Parathyroid adenoma (tissue), 2 donors: ENCODE results near the gene IGSF9.

Experiments
- H2AFZ ChIP-seq: fragments of 300-600 bp; sonication (generic); one replicate; pipeline ENCODE4 v1.7.0; 2017; ENCODE audit warnings: antibody characterized with exemption, mild to moderate bottlenecking
- H3K27ac ChIP-seq: fragments of 300-600 bp; sonication (generic); one replicate; pipeline ENCODE4 v1.7.0; 2017
- H3K27me3 ChIP-seq: fragments of 300-600 bp; sonication (generic); one replicate; pipeline ENCODE4 v1.7.0; 2017; ENCODE audit warnings: low read length; ENCODE audit not compliant: control insufficient read depth, insufficient read depth
- H3K36me3 ChIP-seq: fragments of 300-600 bp; sonication (generic); one replicate; pipeline ENCODE4 v1.7.0; 2017; ENCODE audit warnings: low read length; ENCODE audit not compliant: control insufficient read depth, insufficient read depth
- H3K4me1 ChIP-seq: fragments of 300-600 bp; sonication (generic); one replicate; pipeline ENCODE4 v1.7.0; 2017; ENCODE audit warnings: control low read depth
- H3K4me2 ChIP-seq: fragments of 300-600 bp; sonication (generic); one replicate; pipeline ENCODE4 v1.7.0; 2017; ENCODE audit warnings: low read length
- H3K4me3 ChIP-seq: fragments of 300-600 bp; sonication (generic); one replicate; pipeline ENCODE4 v1.7.0; 2017; ENCODE audit warnings: low read depth, low read length
- H3K79me2 ChIP-seq: fragments of 300-600 bp; sonication (generic); one replicate; pipeline ENCODE4 v1.7.0; 2017; ENCODE audit warnings: control low read depth
- H3K9ac ChIP-seq: fragments of 300-600 bp; sonication (generic); one replicate; pipeline ENCODE4 v1.7.0; 2017; ENCODE audit warnings: mild to moderate bottlenecking
- H3K9me3 ChIP-seq: fragments of 300-600 bp; sonication (generic); one replicate; pipeline ENCODE4 v1.7.0; 2017; ENCODE audit warnings: low read length; ENCODE audit not compliant: control insufficient read depth
- TF ChIP-seq, protein P1 (sequence below): fragments of 300-600 bp; sonication (generic); IDR thresholded peaks from one replicate; pipeline ENCODE4 v1.7.0; 2017; ENCODE audit warnings: antibody characterized with exemption, mild to moderate bottlenecking
- donor health status: primary hyperparathyroidism.

The IGSF9 gene

DNA sequence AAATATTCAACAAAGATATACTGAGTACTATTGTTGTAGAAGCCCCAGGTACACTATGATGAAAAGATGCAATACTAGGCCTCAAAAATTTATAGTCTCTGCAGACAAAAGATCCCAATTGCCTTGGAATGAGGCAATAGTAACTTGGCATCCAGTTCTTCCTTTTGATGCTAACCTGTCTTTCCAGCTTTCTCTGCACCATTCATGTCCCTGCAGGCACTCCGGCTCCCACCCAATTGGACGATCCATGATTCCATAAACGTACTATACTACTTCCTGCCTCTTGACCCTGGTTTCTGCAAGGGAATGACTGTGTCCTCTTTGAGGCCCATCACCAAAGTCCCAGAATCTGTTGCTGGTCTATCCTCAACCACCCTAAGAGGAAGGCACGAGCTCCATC lies 12.1 kb downstream of the IGSF9 start:
- H3K36me3 ChIP-seq = no peaks in the 10 kb centered on the region
- no peak overlapping the region for H3K4me2 ChIP-seq
- H3K4me1 ChIP-seq = no peaks in the 10 kb centered on the region
- no peaks in the 10 kb centered on the region for H3K9me3 ChIP-seq
- no peaks in the 10 kb centered on the region for H3K27me3 ChIP-seq
- TF ChIP-seq, protein P1, sequence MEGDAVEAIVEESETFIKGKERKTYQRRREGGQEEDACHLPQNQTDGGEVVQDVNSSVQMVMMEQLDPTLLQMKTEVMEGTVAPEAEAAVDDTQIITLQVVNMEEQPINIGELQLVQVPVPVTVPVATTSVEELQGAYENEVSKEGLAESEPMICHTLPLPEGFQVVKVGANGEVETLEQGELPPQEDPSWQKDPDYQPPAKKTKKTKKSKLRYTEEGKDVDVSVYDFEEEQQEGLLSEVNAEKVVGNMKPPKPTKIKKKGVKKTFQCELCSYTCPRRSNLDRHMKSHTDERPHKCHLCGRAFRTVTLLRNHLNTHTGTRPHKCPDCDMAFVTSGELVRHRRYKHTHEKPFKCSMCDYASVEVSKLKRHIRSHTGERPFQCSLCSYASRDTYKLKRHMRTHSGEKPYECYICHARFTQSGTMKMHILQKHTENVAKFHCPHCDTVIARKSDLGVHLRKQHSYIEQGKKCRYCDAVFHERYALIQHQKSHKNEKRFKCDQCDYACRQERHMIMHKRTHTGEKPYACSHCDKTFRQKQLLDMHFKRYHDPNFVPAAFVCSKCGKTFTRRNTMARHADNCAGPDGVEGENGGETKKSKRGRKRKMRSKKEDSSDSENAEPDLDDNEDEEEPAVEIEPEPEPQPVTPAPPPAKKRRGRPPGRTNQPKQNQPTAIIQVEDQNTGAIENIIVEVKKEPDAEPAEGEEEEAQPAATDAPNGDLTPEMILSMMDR = no peak
- no peak overlapping the region for H2AFZ ChIP-seq
- no peak overlapping the region for H3K27ac ChIP-seq
- no peaks in the 10 kb centered on the region for H3K79me2 ChIP-seq
- no peak overlapping the region for H3K4me3 ChIP-seq
- no peak overlapping the region for H3K9ac ChIP-seq

DNA sequence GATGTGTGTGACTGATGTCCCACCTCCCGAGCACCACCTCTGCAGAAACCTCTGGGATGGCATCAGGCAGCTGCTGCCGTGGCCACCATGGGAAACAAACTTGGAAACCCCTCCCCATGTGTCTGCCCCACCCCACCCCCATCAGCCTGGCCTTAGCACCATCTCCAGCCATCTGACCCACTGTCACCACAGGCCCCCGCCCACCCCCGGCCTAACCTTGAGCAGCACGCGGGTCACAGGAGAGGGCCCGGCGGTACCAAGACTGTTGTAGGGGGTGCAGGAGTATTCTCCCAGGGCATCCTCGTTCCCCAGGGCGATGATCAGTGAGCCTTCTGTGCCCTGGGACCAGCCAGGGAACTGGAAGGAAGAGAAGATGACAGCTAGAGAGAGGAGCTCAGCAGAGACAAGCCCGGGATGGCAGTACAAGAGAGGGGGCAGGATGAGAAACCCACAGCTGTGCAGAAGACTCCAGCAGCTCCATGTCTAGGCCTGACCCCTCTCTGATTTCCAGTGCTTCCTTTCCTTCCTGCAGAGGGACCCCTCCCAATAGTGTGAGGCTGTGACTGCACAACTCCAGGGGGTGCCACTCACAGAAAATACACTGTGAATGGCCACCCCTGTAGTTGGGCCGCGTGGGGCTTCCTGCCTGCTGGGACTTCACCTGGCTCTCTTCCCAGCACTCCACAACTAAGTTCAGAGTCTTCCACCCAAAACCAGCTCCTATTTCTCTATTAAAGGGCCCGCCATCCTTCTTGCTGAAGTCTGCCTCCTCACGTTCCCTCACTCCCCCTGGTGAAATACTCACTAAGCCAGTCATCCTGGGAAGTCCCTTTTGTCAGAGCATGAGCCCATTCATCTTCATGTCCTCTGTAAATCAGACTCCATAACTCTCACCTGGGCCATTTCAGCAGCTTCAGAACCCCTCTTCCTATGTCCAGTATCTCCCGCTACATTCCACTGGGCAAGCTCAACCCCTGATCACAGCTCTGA lies 12.8 kb downstream of the IGSF9 start:
- Histone ChIP-seq H3K36me3 (no peaks in the 10 kb centered on the region), H3K4me2 (no peak overlapping the region), H3K27ac (no peak overlapping the region), H2AFZ (no peak overlapping the region), H3K9ac (no peak overlapping the region), H3K4me3 (no peak overlapping the region), H3K9me3 (no peaks in the 10 kb centered on the region), H3K79me2 (no peaks in the 10 kb centered on the region), H3K4me1 (no peaks in the 10 kb centered on the region), H3K27me3 (no peaks in the 10 kb centered on the region)
- TF ChIP-seq, protein P1 = no peak

DNA sequence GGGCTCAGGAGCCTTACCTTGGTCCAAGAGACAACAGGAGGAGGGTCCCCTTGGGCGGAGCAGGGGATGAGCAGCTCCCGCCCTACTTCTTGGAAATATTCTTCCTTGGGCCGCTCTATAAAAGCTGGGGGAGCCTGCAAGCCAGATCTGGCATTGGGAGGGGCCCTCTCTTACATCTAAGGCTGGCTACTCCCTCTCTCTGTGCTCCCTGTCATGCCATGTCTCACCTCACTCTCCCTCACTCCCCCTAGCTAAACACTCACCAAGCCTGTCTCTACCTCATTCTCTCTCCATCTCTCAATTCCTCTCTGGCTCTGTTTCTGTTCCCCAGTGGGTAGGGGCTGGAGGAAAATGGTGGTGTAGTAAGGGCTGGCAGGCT lies 13.6 kb downstream of the IGSF9 start:
- no peak overlapping the region for H2AFZ ChIP-seq
- no peaks in the 10 kb centered on the region for H3K27me3 ChIP-seq

GRCh38 chr1:159931101-159931794 lies 14.2 kb downstream of the IGSF9 start:
- peaks cover 4% of the 10 kb centered on the region for H3K4me1 ChIP-seq
- no peaks in the 10 kb centered on the region for H3K27me3 ChIP-seq
- no peak overlapping the region for H3K9ac ChIP-seq
- H3K36me3 ChIP-seq = no peaks in the 10 kb centered on the region
- H3K9me3 ChIP-seq = no peaks in the 10 kb centered on the region
- H3K4me3 ChIP-seq = no peak overlapping the region
- H3K27ac ChIP-seq = no peak overlapping the region
- TF ChIP-seq, protein P1 = no peak
- H2AFZ ChIP-seq = no peak overlapping the region
- no peaks in the 10 kb centered on the region for H3K79me2 ChIP-seq
- H3K4me2 ChIP-seq = no peak overlapping the region

More for the DNA sequence above, 13.6 kb downstream of the IGSF9 start:
- Histone ChIP-seq H3K4me2 (no peak overlapping the region), H3K27ac (no peak overlapping the region), H3K9ac (no peak overlapping the region), H3K9me3 (no peaks in the 10 kb centered on the region), H3K79me2 (no peaks in the 10 kb centered on the region), H3K36me3 (no peaks in the 10 kb centered on the region), H3K4me1 (no peaks in the 10 kb centered on the region), H3K4me3 (no peak overlapping the region)
- TF ChIP-seq, protein P1 = no peak
